HepG2 (cell line): Measurements from ENCODE around the gene KRTCAP2. TPM values are rescaled to one million over a fixed set of nuclear protein-coding genes. Genes with fewer than 3 reads are reported as not detected.
A peak's percentile ranks its signal among the peaks of the same experiment; 100 is the strongest.

Experiments used
- ATAC-seq: fragments of 200-7000 bp; cut with Tn5 transposase; 3 replicates; pipeline ENCODE4 v1.9.1; 2020; ENCODE audit warnings: mild to moderate bottlenecking, moderate library complexity
- BruUV-seq: library from RNA; stranded (reverse); fragments of 400-500 nt; replicated peaks from 2 replicates; lab custom pipeline; 2021; lab: Mats Ljungman, UMichigan
- CTCF ChIA-PET: fragments of 300-600 bp; formaldehyde crosslinking; extraction: SDS; loops from one replicate; lab custom pipeline; 2021; ENCODE audit warnings: low total read pairs, inconsistent platforms, low intra/inter-chr PET ratio; lab: Yijun Ruan, JAX
- POLR2A ChIA-PET: fragments of 350-600 bp; sonication (Branson Sonifier 250); formaldehyde crosslinking; loops from one replicate; lab custom pipeline; 2020; ENCODE audit warnings: antibody characterized with exemption, inconsistent platforms; lab: Yijun Ruan, JAX
- DNase-seq: peaks from one replicate; pipeline ENCODE4 v3.0.0-alpha.2; 2015; ENCODE audit warnings: low spot score
- FAIRE-seq: peaks from 3 replicates; lab custom pipeline; 2011; peaks lifted over from hg19 to GRCh38; lab: Jason Lieb, UNC
- H2AFZ ChIP-seq: one replicate; pipeline ENCODE4 v1.6.1; 2011; ENCODE audit warnings: low read length, inconsistent platforms
- H3K27ac ChIP-seq: fragments of 300-600 bp; 3 replicates; pipeline ENCODE4 v1.8.0; 2011; ENCODE audit warnings: mixed run types, mild to moderate bottlenecking, mixed read lengths, low read length, inconsistent platforms; ENCODE audit not compliant: insufficient read depth; ENCODE audit errors: extremely low read length
- H3K27me3 ChIP-seq, 2 experiments: fragments of 200-600 bp in 1 of 2; 2 replicates in 1 of 2; 3 replicates in 1 of 2; pipeline versions ENCODE4 v1.6.0 to v1.8.0; 2011; ENCODE audit warnings: low read length in 2 of 2, mild to moderate bottlenecking in 2 of 2, moderate library complexity in 2 of 2, inconsistent platforms in 1 of 2; ENCODE audit not compliant: insufficient read depth in 2 of 2, control insufficient read depth in 1 of 2
- H3K36me3 ChIP-seq, 2 experiments: fragments of 200-600 bp in 1 of 2; replicated peaks in 1 of 2; 2 replicates in 1 of 2; 3 replicates in 1 of 2; pipeline versions ENCODE4 v1.5.1 to v1.8.0; 2011; ENCODE audit warnings: low read length in 2 of 2, inconsistent platforms in 1 of 2; ENCODE audit not compliant: insufficient read depth in 2 of 2, control insufficient read depth in 1 of 2
- H3K4me1 ChIP-seq: 2 replicates; pipeline ENCODE4 v1.5.1; 2012; ENCODE audit warnings: low read length, inconsistent platforms; ENCODE audit not compliant: insufficient read depth
- H3K4me2 ChIP-seq: 2 replicates; pipeline ENCODE4 v1.6.0; 2011; ENCODE audit warnings: low read depth, low read length, inconsistent platforms
- H3K4me3 ChIP-seq, 3 experiments: fragments of 200-600 bp in 1 of 3; sonication (generic), shearing (Covaris generic) in 1 of 3; replicated peaks in 1 of 3; 2 replicates each; pipeline ENCODE4 v1.5.1; 2011 to 2016; ENCODE audit warnings: low read length in 3 of 3, inconsistent platforms in 2 of 3, low read depth in 2 of 3, mild to moderate bottlenecking in 2 of 3, control low read depth in 1 of 3, mixed read lengths in 1 of 3; ENCODE audit not compliant: insufficient read depth in 1 of 3
- H3K79me2 ChIP-seq: one replicate; pipeline ENCODE4 v1.6.1; 2011; ENCODE audit warnings: low read length, inconsistent platforms; ENCODE audit not compliant: insufficient read depth
- H3K9ac ChIP-seq: 2 replicates; pipeline ENCODE4 v1.6.0; 2011; ENCODE audit warnings: mild to moderate bottlenecking, low read depth, low read length, inconsistent platforms; ENCODE audit not compliant: insufficient read depth
- H3K9me3 ChIP-seq: 2 replicates; pipeline ENCODE4 v1.5.1; 2012; ENCODE audit warnings: mild to moderate bottlenecking, low read length
- H4K20me1 ChIP-seq: 2 replicates; pipeline ENCODE4 v1.6.0; 2011; ENCODE audit warnings: inconsistent platforms, mild to moderate bottlenecking, low read length, moderate library complexity; ENCODE audit not compliant: insufficient read depth
- ATF7 ChIP-seq, 2 experiments: fragments of 450-650 bp in 1 of 2; sonication (generic) in 1 of 2; formaldehyde crosslinking in 1 of 2; IDR thresholded peaks; 2 replicates each; pipeline versions ENCODE4 v1.4.0 to v1.6.1; 2016 to 2020; ENCODE audit warnings: antibody characterized with exemption in 1 of 2, mild to moderate bottlenecking in 1 of 2, missing genetic modification reagents in 1 of 2
- MATR3 ChIP-seq: sonication (generic); formaldehyde crosslinking; IDR thresholded peaks from 2 replicates; pipeline ENCODE4 v1.4.0; 2020; ENCODE audit warnings: missing genetic modification reagents
- U2AF2 ChIP-seq: fragments of 200-400 bp; formaldehyde crosslinking; IDR thresholded peaks from 2 replicates; pipeline ENCODE4 v1.6.1; 2017; ENCODE audit warnings: low read depth, mild to moderate bottlenecking, low read length
- ZC3H13 ChIP-seq: sonication (generic); formaldehyde crosslinking; IDR thresholded peaks from 2 replicates; pipeline ENCODE4 v1.8.1; 2023; ENCODE audit warnings: mild to moderate bottlenecking, missing genetic modification reagents, moderate library complexity
- ZNF280D ChIP-seq: sonication (generic); formaldehyde crosslinking; IDR thresholded peaks from 2 replicates; pipeline ENCODE4 v1.5.1; 2020; ENCODE audit warnings: mild to moderate bottlenecking, missing genetic modification reagents
- ZNF556 ChIP-seq: sonication (generic); formaldehyde crosslinking; IDR thresholded peaks from 2 replicates; pipeline ENCODE4 v1.4.0; 2020; ENCODE audit warnings: mild to moderate bottlenecking, missing genetic modification reagents, borderline replicate concordance
- ZSCAN29 ChIP-seq: sonication (generic); formaldehyde crosslinking; conservative IDR thresholded peaks from 2 replicates; pipeline ENCODE4 v1.4.0; 2020; ENCODE audit warnings: mild to moderate bottlenecking, missing genetic modification reagents
- WGBS: methylation state at CpG from one replicate; pipeline ENCODE4 v1.1.6; 2017; ENCODE audit warnings: low lambda C conversion rate; 5-methylcytosine and 5-hydroxymethylcytosine counted together
- in situ Hi-C: cut with HindIII; loops from 2 replicates; pipeline ENCODE4 v1.10.0; 2017; ENCODE audit warnings: low pct_unique_long_range_greater_than_20kb; ENCODE audit not compliant: extremely low pct_ligation_motif_present
- intact Hi-C: fragments of 100-400 bp; cut with micrococcal nuclease; formaldehyde crosslinking; loops from one replicate; pipeline ENCODE4 v1.10.0; 2022; ENCODE audit not compliant: unreplicated experiment
- polyA plus RNA-seq, 8 experiments: library from polyadenylated mRNA; depleted of rRNA in 3 of 8; stranded (reverse) in 7 of 8; unstranded in 1 of 8; fragments of >200 nt; fragmentation: Illumina TruSeq in 4 of 8; extraction: Trizol in 4 of 8; gene quantifications; 2 replicates each; pipeline versions ENCODE4 v1.2.1 to v1.2.3, GENCODE V29; 2011 to 2016; ENCODE audit warnings: low read depth in 4 of 8, missing spikeins in 1 of 8, mixed read lengths in 1 of 8; ENCODE audit not compliant: insufficient read depth in 1 of 8
- total RNA-seq, 5 experiments: library from RNA; depleted of rRNA; stranded (reverse); fragments of >200 nt; fragmentation: Illumina TruSeq; extraction: Trizol; gene quantifications; 2 replicates each; pipeline ENCODE4 v1.2.3, GENCODE V29; 2016; ENCODE audit warnings: low read depth in 1 of 5
- TF ChIP-seq, protein P1 (sequence below): IDR thresholded peaks from 2 replicates; pipeline ENCODE4 v1.6.1; 2018; ENCODE audit warnings: missing genetic modification reagents
- TF ChIP-seq, protein P2 (sequence below): IDR thresholded peaks from 2 replicates; pipeline ENCODE4 v1.6.1; 2016; ENCODE audit warnings: low read depth

KRTCAP2 gene
- total and polyA plus RNA-seq, 2 of the 13 experiments (the other 11 are each of a cell fraction or from before 2014, with no cell fraction given), result 77.3 to 79.4 TPM

DNA sequence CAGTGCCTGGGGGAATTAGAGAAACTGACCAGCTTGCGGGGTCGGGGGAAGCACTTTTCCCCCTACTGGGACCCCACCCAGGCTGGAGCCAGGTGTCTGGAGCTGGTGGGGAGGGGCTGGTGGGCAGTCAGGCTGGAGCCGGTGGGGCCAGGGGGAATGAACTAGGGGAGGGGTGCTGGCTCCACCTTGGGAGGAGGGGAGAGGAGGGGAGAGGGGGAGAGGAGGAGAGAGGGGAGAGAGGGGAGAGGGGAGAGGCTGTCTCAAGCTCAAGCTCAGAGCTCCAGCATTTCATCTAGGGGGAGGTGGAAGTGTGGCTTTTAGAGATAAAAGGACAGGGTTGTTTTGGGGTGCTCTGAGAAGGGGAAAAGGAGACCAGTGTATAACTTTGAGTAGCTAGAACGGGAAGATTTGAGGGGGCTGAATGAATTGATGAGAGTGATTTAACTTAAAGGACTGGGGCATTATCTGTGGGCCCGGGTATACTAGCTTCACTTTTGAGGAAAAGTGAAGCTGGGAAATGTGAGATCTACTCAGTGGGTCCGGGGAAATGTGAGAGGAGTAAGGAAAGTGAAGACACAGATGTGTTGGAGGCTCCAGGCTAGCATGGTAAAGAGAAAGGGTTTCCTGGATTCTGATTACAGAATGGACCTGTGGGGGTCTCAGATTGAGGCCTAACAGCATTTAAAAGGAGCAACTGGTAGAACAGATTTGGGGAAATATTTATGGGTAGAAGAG, 42.7 kb downstream of the KRTCAP2 start (continued):
- TF ChIP-seq ZNF280D (CRISPR knock-in tag), result no peak
- 0 out of 2 replicates have a peak, but pooled peaks have one; percentile 65 for TF ChIP-seq ZC3H13 (CRISPR knock-in tag)
- TF ChIP-seq U2AF2, result no peak
- TF ChIP-seq, protein P1, sequence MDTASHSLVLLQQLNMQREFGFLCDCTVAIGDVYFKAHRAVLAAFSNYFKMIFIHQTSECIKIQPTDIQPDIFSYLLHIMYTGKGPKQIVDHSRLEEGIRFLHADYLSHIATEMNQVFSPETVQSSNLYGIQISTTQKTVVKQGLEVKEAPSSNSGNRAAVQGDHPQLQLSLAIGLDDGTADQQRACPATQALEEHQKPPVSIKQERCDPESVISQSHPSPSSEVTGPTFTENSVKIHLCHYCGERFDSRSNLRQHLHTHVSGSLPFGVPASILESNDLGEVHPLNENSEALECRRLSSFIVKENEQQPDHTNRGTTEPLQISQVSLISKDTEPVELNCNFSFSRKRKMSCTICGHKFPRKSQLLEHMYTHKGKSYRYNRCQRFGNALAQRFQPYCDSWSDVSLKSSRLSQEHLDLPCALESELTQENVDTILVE, result no peak
- TF ChIP-seq MATR3 (CRISPR knock-in tag), result no peak

DNA sequence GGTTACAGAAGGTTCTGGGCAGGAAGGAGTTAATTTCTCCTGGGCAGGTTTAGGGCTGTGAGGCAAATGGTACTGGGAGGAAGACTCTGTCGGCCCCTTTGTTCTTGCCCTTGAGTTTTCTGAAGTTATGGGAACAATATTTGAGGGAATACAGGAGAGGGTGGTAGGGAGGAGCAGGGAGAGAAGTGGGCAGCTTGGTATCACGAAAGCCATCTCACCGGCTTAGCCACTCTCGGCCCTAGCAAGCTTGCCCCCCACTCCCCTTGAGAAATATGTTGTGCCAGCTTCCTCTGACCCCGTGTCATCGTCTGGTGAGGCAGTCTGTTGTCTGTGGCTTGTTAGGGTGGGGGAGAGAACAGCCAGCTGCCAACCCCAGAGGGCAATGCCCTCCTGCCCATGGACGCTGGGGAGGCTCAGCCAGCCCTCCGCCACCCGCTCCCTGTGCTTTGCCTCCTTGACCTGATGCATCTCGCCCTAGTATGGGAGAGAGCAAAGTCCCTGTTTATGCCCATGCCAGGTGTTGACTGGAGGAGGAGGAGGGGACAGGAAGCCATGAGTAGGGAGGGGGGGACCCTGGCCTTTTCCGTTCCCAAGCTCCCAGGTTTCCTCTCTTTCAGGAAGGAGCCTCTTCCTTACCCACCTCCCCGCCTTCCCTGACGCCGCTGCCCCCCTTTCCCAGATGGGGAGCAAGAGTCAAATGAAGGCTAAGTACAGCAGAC, 44.2 kb downstream of the KRTCAP2 start:
- Histone ChIP-seq H2AFZ (no peak overlapping the region), H3K4me1 (peaks cover 55% of the 10 kb centered on the region), H3K79me2 (peaks cover 63% of the 10 kb centered on the region), H3K9ac (peak overlapping the region; percentile 99), H3K4me3 (peak overlapping the region; percentile 96 to 99 (median 99)), H3K36me3 (peaks cover 13 to 36% of the 10 kb centered on the region in 2 experiments), H3K4me2 (peak overlapping the region; percentile 94), H3K9me3 (no peaks in the 10 kb centered on the region), H3K27me3 (no peaks in the 10 kb centered on the region; a peak in 1 of 5 replicates), H4K20me1 (peaks cover 45% of the 10 kb centered on the region), H3K27ac (peak overlapping the region; percentile 100)
- in situ Hi-C loops, result loop anchor here (5.0 kb wide), 1 partner anchor 37 kb away; no protein-coding TSS in a partner anchor
- ChIA-PET POLR2A (interaction anchor here (0.8 to 6.4 kb wide), 16 partner anchors 8 to 158 kb away, joined by 3 to 56 read pairs (median 8); partner anchors contain the start of genes CLK2, DPM3, KRTCAP2 and SHC1), CTCF (no interaction called here)
- FAIRE-seq (peak; percentile 70), ATAC-seq (peak; percentile 5), DNase-seq (peak; percentile 90)
- BruUV-seq, result TSS peak; percentile 68
- WGBS, result under 1% methylated on average over 9 of the region's 14 CpGs
- intact Hi-C loops, result loop anchor here (5.0 kb wide), 2 partner anchors 37 to 953 kb away; partner anchors contain the start of gene MEX3A
- TF ChIP-seq, protein P2, sequence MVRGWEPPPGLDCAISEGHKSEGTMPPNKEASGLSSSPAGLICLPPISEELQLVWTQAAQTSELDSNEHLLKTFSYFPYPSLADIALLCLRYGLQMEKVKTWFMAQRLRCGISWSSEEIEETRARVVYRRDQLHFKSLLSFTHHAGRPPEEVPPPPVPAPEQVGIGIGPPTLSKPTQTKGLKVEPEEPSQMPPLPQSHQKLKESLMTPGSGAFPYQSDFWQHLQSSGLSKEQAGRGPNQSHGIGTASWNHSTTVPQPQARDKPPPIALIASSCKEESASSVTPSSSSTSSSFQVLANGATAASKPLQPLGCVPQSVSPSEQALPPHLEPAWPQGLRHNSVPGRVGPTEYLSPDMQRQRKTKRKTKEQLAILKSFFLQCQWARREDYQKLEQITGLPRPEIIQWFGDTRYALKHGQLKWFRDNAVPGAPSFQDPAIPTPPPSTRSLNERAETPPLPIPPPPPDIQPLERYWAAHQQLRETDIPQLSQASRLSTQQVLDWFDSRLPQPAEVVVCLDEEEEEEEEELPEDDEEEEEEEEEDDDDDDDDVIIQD (CRISPR knock-in tag), result no peak
- no peak for TF ChIP-seq ATF7 (IDR thresholded peaks at IDR 0.05)
- 0 out of 2 replicates have a peak, but pooled peaks have one; percentile 63 for TF ChIP-seq ATF7 (CRISPR knock-in tag; IDR thresholded peaks at IDR 0.05)
- TF ChIP-seq ZSCAN29 (CRISPR knock-in tag), result peak; percentile 81
- 0 out of 2 replicates have a peak, but pooled peaks have one; percentile 47 for TF ChIP-seq ZNF556 (CRISPR knock-in tag)
